EH (cell line): ENCODE measurements around the gene PALD1.
A peak's percentile ranks its signal among the peaks of the same experiment; 100 is the strongest.
"Not testable (repeated sequence)": the region's sequence is repeated elsewhere in the genome, so short reads cannot be mapped to it uniquely, and the experiment has no call there.

ENCODE experiments used
- DNase-seq: peaks from one replicate; pipeline ENCODE4 v3.0.0-alpha.2; 2015; ENCODE audit warnings: low read depth

Gene PALD1

GRCh38 chr10:70482982-70483760 is 4.6 kb downstream of the PALD1 start:
- DNase-seq, result no peak

DNA sequence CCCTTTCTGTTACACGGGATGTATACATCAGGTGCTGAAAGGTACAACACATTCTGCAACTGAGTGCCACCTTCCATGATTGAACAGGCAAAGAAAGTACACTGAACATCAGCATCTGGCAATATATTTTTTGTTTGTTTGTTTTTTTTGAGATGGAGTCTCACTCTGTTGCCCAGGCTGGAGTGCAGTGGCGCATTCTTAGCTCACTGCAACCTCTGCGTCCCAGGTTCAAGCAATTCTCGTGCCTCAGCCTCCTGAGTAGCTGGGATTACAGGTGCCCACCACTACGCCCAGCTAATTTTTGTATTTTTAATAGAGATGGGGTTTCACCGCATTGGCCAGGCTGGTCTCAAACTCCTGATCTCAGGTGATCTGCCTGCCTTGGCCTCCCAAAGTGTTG is 5.3 kb downstream of the PALD1 start:
- DNase-seq, result not testable (repeated sequence)

DNA sequence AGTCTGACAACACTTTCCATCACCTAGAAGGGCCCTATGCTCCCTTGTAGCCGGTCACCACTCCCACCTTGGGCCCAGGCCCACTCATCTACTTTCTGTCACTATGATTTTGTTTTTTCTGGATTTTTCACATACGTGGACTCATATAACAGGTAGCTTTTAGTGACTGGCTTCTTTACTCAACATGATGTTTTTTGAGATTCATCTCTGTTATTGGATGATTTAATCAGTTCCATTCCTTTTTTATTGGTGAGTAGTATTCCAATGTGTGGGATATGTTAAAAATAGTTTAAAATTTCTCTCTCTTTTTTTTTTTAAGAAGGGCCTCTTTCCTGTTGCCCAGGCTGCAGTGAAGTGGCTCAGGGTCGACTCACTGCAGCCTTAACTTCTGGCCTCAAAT is 9.3 kb downstream of the PALD1 start:
- no peak for DNase-seq

GRCh38 chr10:70490142-70490541 is 11.6 kb downstream of the PALD1 start:
- no peak for DNase-seq

DNA sequence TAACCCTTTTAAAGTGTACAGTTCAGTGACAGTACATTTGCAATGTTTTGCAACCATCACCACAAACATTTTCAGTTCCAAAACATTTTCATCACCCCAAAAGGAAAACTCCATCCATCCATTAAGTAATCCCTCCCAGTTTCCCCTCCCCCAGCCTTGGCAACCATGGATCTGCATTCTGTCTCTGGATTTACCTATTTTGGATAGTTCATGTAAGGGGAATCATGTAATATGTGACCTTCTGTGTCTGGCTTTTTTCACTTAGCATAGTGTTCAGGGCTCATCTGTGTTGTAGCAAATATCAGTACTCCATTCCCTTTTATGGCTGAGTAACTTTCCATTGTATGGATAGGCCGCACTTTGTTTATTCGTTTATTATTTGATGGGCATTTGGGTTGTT is 13.0 kb downstream of the PALD1 start:
- no peak for DNase-seq

GRCh38 chr10:70492786-70493659 is 14.5 kb downstream of the PALD1 start:
- DNase-seq, result peak; percentile 20

DNA sequence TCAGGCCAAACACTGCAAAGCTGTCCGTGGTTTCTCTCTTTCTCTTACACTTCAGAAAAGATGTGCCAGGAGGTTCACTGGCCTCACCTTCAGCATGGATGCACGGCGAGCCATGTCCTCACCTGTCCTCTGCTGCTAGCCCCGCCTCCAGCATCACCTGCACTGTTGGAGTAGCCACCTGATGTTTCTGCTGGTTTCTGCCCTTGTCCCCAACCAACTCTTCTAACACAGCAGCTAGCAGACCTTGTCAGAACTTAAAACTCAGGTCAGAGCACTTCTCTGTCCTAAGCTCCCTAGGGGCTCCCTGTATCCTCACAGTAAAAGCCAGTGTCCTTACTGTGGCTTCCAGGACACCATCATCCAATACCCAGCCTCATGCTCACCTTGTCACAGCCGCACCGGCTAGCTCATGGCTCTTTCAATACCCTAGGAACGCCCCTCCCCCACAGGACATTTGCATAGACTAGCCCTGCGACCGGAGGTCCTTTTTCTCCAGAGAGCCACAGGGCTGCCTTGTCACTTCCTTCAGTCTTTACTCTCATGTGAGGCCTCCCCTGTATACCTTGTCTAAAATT is 15.2 kb downstream of the PALD1 start:
- no peak for DNase-seq

- peak; percentile 22 for DNase-seq
Observed at GRCh38 chr10:70494536-70494935, 16.0 kb downstream of the PALD1 start.

- DNase-seq, result peak; percentile 25
Observed at GRCh38 chr10:70494966-70495365, 16.4 kb downstream of the PALD1 start.

- no peak for DNase-seq
Observed at GRCh38 chr10:70495691-70496261, 17.2 kb downstream of the PALD1 start.

GRCh38 chr10:70496341-70497119 is 18.0 kb downstream of the PALD1 start:
- no peak for DNase-seq

GRCh38 chr10:70497120-70497545 is 18.6 kb downstream of the PALD1 start:
- DNase-seq, result no peak

DNA sequence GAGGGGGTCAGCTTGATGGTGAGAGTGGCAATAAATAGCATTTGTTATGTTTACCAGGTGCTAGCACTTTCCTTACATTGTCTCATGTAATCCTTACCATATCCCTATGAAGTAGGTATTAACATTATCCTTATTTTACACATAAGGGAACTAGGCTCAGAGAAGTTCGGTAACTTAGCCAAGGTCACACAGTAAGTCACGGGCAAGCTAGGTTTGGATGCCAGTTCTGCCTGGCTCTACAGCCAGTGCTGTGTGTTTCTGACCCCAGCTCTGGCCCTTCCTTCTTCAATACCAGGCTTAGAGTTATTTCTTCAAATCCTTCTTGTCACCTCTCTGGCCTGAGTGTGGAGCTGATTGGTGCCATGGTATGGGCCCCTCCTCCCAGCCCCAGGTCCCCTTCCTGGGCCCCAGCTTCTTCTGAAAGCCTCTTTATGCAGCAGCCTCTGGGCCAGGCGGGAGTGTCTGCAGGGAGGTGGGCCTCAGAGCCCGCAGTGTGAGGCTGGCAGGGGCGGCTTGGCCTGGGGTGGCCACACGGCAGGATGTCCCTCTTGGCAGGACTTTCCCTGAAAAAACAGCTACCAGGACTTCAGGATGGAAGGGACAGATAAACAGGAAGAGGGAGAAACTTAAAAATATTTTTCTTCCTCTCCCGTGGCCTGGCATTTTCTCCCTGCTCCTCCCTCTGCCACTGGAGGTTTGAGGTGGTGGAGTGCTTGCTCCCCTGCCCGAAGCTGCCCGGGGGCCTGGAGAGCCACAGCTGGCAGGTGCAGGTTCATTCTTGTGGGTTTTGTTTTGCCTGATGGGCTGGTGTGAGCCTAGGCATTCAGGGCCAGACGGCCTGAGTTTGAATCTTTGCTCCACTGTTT is 20.6 kb downstream of the PALD1 start:
- no peak for DNase-seq

- no peak for DNase-seq
Observed at GRCh38 chr10:70499836-70500167, 21.2 kb downstream of the PALD1 start.

DNA sequence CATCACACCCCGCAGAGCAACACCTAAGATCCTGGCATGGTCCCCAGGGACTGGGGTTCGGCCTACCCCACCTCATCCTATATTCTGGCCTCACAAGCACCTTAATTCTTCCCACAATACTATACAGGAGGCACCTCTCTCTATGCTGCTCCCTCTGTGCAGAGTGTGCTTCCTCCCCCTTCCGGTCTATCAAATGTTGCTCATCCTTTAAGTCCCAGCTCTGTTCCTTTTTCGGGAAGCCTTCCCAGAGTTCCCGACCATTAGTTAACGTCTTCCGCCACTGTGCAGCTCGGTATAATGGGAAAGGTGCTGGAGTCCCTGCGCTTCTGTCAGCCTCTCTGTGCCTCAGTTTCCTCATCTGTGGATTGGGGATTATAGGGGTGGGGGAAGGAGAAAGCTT is 21.8 kb downstream of the PALD1 start:
- DNase-seq, result no peak

DNA sequence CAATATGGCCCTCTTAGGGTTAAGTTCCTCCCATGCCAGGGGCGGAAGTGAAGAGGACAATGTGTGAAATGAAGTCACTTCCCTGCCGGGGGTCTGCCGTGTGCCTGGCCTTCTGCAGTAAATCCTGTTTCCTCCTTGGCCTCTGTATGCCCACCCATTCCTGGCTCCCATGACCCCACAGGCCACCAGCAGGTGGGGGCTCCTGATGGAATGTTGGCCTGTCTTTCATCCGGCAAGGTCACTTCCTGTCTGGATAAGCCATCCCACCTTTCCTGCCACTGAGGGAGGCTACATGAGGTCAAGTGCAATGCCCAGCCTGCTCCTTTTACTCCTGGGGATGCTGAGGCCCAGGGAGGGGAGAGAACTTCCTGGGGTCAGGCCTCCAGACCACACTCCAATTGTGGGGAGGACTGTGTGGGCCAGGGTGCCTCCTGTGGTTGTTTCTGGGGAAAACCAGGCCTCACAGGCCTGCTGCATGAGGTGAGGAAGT is 22.3 kb downstream of the PALD1 start:
- no peak for DNase-seq

- no peak for DNase-seq
Observed at GRCh38 chr10:70502406-70502805, 23.8 kb downstream of the PALD1 start.

DNA sequence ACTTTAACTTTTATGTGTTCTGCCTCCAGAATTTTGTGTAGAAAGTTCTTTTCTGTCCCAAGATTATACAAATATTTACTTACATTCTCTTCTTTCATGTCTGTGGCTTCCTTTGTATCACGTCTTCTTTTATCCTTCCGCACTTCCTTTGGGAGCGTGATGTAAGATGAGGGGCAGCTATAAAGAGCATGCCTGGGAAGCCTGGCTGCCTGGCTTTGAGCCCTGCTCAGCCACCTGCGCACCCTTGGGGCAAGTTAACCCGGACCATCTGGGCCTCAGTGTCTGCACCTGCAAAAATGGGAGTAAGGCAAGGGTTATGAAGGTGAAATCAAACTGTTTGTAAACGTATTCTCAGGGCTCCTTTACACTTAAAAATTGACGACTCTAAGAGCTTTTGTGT is 25.2 kb downstream of the PALD1 start:
- DNase-seq, result no peak

- no peak for DNase-seq
Observed at GRCh38 chr10:70504521-70505358, 26.2 kb downstream of the PALD1 start.

DNA sequence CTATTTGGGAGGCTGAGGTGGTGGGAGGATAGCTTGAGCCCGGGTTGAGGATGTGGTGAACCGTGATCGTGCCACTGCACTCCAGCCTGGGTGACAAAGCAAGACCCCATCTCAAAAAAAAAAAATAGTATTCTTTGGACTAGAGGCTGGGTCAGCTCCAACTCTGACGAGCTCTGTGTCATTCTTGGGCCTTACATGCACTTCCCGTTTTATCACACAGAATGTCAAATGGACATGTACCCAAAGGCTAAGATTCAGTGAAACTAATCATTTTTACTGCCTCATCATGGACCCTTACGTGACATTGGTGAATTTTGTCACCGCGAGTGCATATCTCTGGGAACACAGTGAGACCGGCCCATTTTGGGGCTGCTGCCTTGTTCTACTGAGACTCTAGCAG is 27.3 kb downstream of the PALD1 start:
- no peak for DNase-seq
